ENCODE data around the gene SLC16A12. TPM values are rescaled to one million over a fixed set of nuclear protein-coding genes. Genes with fewer than 3 reads are reported as not detected.

The SLC16A12 gene
- total RNA-seq, 1 experiment from 2014 or later: 0.77 TPM

- Histone ChIP-seq H3K4ac (ENCODE audit: low read depth, low read length) (no peak overlapping the region), H3K23ac (ENCODE audit: insufficient read length, low read depth, low read length) (no peak overlapping the region), H2BK5ac (ENCODE audit: insufficient read length, low read length) (no peak overlapping the region), H3K23me2 (ENCODE audit: insufficient read length, low read depth, low read length, poor library complexity, severe bottlenecking) (peaks cover 7% of the 10 kb centered on the region), H3K56ac (ENCODE audit: insufficient read length, low read depth, low read length) (no peak overlapping the region), H3K27ac (ENCODE audit: insufficient read length, low read depth, low read length) (no peak overlapping the region), H2BK20ac (ENCODE audit: low read depth, low read length, poor library complexity, severe bottlenecking) (no peak overlapping the region), H4K5ac (ENCODE audit: insufficient read length, low read depth, low read length) (no peak overlapping the region), H2BK12ac (ENCODE audit: insufficient read length, low read depth, low read length) (no peak overlapping the region), H3K9me3 (ENCODE audit: control insufficient read depth, low read depth, low read length) (no peaks in the 10 kb centered on the region), H3K4me2 (ENCODE audit: insufficient read depth, insufficient read length, low read length) (no peak overlapping the region), H4K8ac (replicated peaks; ENCODE audit: insufficient read length, low read depth, low read length) (no peak overlapping the region), H2AK5ac (ENCODE audit: insufficient read length, low read length) (no peak overlapping the region), H3K14ac (ENCODE audit: insufficient read depth, low read length) (no peak overlapping the region), H3K79me2 (ENCODE audit: insufficient read depth, low read length) (no peaks in the 10 kb centered on the region), H3T11ph (ENCODE audit: low read length) (no peak overlapping the region), H3K9ac (ENCODE audit: extremely low read depth, insufficient read length, low read length) (no peak overlapping the region), H3K18ac (ENCODE audit: insufficient read length, low read depth, low read length) (no peak overlapping the region), H2AFZ (ENCODE audit: low read length) (no peak overlapping the region), H2BK15ac (ENCODE audit: low read depth, low read length) (no peak overlapping the region), H4K91ac (ENCODE audit: insufficient read length, low read depth, low read length) (no peak overlapping the region), H3K79me1 (ENCODE audit: insufficient read depth, low read depth, low read length, poor library complexity, severe bottlenecking) (no peaks in the 10 kb centered on the region), H3K27me3 (ENCODE audit: insufficient read depth, low read length) (peaks cover 3% of the 10 kb centered on the region), H3K4me1 (ENCODE audit: insufficient read depth, low read length) (peaks cover 2% of the 10 kb centered on the region; the same call in 1 of the 2 replicates), H4K20me1 (ENCODE audit: control insufficient read depth, insufficient read depth, insufficient read length) (no peaks in the 10 kb centered on the region), H2BK120ac (ENCODE audit: low read depth, low read length, poor library complexity, severe bottlenecking) (no peak overlapping the region)
- no peak overlapping the region for H3K27ac Mint-ChIP-seq
- H3K9me3 Mint-ChIP-seq: peaks cover 0 to 2% of the 10 kb centered on the region in 2 experiments; a peak in 4 of 5 replicates
- H3K4me3 Mint-ChIP-seq: no peak overlapping the region
- WGBS (ENCODE audit: extremely low coverage, insufficient read length, low lambda C conversion rate): no CpG with 5 or more reads among the region's 4 CpGs
- TF ChIP-seq, protein P1, sequence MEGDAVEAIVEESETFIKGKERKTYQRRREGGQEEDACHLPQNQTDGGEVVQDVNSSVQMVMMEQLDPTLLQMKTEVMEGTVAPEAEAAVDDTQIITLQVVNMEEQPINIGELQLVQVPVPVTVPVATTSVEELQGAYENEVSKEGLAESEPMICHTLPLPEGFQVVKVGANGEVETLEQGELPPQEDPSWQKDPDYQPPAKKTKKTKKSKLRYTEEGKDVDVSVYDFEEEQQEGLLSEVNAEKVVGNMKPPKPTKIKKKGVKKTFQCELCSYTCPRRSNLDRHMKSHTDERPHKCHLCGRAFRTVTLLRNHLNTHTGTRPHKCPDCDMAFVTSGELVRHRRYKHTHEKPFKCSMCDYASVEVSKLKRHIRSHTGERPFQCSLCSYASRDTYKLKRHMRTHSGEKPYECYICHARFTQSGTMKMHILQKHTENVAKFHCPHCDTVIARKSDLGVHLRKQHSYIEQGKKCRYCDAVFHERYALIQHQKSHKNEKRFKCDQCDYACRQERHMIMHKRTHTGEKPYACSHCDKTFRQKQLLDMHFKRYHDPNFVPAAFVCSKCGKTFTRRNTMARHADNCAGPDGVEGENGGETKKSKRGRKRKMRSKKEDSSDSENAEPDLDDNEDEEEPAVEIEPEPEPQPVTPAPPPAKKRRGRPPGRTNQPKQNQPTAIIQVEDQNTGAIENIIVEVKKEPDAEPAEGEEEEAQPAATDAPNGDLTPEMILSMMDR (conservative IDR thresholded peaks at IDR 0.05): no peak
- H3K4me1 Mint-ChIP-seq: peaks cover 17% of the 10 kb centered on the region in 2 experiments
- H3K27me3 Mint-ChIP-seq (ENCODE audit: low read depth): peaks cover 23% of the 10 kb centered on the region
- DNase-seq: no peak
- H3K36me3 Mint-ChIP-seq (ENCODE audit: insufficient read depth in 1 of 3, low read depth in 3 of 3): peaks cover 0 to 2% (median 0%) of the 10 kb centered on the region in 3 experiments; a peak in 2 of 7 replicates
Observed at GRCh38 chr10:89540420-89540949, 5.1 kb upstream of the SLC16A12 start.

Measured in H9 (cell line).